Dermis blood vessel endothelial cell (primary cell): ENCODE results near the gene ACBD6. TPM values are rescaled to one million over a fixed set of nuclear protein-coding genes. Genes with fewer than 3 reads are reported as not detected.
A peak's percentile ranks its signal among the peaks of the same experiment; 100 is the strongest.

Experiments
- DNase-seq: peaks from one replicate; pipeline ENCODE4 v3.0.0; 2010
- total RNA-seq: library from RNA; depleted of rRNA; stranded (reverse); fragments of >200 nt; gene quantifications from 2 replicates; pipeline ENCODE4 v1.2.3, GENCODE V29; 2014

Gene ACBD6
- total RNA-seq, 1 donor from 2014 or later = 52.6 TPM

- no peak for DNase-seq
Measured at GRCh38 chr1:180253585-180254495, 248.5 kb downstream of the ACBD6 start.

- peak; percentile 84 for DNase-seq
Measured at GRCh38 chr1:180252638-180253536, 249.5 kb downstream of the ACBD6 start.

- DNase-seq = no peak
Measured at GRCh38 chr1:180251526-180252305, 250.7 kb downstream of the ACBD6 start.

GRCh38 chr1:180250883-180251509 is 251.4 kb downstream of the ACBD6 start:
- no peak for DNase-seq

GRCh38 chr1:180250499-180250770 is 251.9 kb downstream of the ACBD6 start:
- no peak for DNase-seq

GRCh38 chr1:180249725-180250498 is 252.5 kb downstream of the ACBD6 start:
- peak; percentile 27 for DNase-seq

- DNase-seq = no peak
Measured at GRCh38 chr1:180248731-180249681, 253.4 kb downstream of the ACBD6 start.

GRCh38 chr1:180248176-180248575 is 254.2 kb downstream of the ACBD6 start:
- no peak for DNase-seq

GRCh38 chr1:180247580-180247979 is 254.8 kb downstream of the ACBD6 start:
- no peak for DNase-seq

GRCh38 chr1:180247061-180247460 is 255.3 kb downstream of the ACBD6 start:
- DNase-seq = no peak

- no peak for DNase-seq
Measured at GRCh38 chr1:180246579-180246978, 255.8 kb downstream of the ACBD6 start.

GRCh38 chr1:180244840-180245239 is 257.5 kb downstream of the ACBD6 start:
- DNase-seq = no peak

- DNase-seq = no peak
Measured at GRCh38 chr1:180243517-180244221, 258.7 kb downstream of the ACBD6 start.

- DNase-seq = peak; percentile 28
Measured at GRCh38 chr1:180241716-180242544, 260.4 kb downstream of the ACBD6 start.

- DNase-seq = no peak
Measured at GRCh38 chr1:180239145-180240096, 263.0 kb downstream of the ACBD6 start.

- DNase-seq = no peak
Measured at GRCh38 chr1:180238675-180239074, 263.7 kb downstream of the ACBD6 start.
